ENCODE results near the gene RUFY1.
A peak's percentile ranks its signal among the peaks of the same experiment; 100 is the strongest.
"Not testable (repeated sequence)": the region's sequence is repeated elsewhere in the genome, so short reads cannot be mapped to it uniquely, and the experiment has no call there.

Gene RUFY1

DNA sequence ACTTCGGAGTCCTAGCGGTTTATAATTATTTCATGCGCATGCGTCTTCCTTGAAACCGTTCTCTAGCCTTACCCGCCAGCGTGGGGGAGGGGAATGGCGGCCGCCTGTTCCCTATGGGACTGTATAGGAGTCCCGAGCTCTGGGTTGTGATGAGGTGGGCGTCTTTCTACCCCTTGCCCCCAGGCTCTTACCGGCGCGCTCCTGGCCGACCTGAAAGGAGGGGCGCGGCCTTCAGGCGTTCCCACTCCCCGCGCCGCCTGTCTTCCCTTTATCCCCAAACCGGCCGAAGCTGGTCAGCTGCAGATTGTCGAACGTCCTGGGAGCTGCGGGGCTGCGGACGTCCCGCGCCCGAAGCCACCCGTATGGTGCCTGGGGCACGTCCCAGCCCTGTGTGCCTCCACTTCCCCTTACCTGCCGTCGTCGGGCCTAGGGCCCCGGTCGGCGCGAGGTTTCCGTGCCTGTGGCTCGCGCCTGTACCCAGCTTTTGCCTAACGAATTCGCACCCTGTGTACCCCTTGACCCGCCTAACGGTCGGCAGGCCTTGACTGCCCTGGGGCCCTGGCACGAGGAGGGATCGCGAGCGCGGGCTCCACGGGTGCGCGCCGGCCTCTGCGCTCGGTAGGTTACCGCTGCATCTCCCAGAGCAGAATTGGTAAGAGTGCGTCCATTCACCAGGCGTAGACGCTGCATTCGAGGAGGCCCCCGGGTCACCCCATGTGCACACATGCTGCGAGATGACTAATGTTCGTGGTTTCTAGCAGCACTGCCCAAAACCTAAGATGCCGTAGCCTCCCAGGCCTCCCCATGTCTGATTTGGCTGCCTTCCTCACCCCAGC is 73.8 kb downstream of the RUFY1 start:
- peak; percentile 59 for DNase-seq

- peak; percentile 78 for DNase-seq
Measured at GRCh38 chr5:179624841-179625271, 74.5 kb downstream of the RUFY1 start.

- not testable (repeated sequence) for DNase-seq
Measured at GRCh38 chr5:179633501-179634369, 83.4 kb downstream of the RUFY1 start.

GRCh38 chr5:179634370-179635172 is 84.2 kb downstream of the RUFY1 start:
- DNase-seq = not testable (repeated sequence)

DNA sequence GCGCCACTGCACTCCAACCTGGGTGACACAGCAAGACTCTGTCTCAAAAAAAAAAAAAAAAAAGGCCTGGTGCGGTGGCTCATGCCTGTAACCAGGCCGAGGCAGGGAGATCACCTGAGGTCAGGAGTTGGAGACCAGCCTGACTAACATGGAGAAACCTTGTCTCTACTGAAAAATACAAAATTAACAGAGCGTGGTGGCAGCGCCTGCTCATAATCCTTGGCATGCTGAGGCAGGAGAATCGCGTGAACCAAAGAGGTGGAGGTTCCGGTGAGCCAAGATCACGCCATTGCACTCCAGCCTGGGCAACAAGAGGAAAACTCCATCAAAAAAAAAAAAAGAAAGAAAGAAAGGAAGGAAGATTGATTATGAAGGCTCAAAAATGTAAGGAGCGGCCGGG is 88.9 kb downstream of the RUFY1 start:
- DNase-seq = not testable (repeated sequence)

DNA sequence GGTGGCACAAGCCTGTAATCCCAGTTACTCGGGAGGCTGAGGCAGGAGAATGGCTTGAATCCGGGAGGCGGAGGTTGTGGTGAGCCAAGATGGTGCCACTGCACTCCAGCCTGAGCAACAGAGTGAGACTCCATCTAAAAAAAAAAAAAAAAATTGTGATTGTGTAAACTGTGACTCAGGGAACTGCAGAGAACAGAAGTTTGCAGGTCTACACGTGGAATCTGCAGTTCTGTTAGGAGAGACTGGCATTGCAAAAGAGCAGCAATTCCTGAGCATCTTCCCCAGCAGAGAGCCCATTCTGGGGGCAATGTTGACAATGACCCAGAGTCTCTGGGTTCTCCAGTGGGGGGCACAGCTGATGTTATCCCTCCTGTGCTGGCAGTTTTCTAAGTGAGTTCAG is 91.4 kb downstream of the RUFY1 start:
- DNase-seq = not testable (repeated sequence)

GRCh38 chr5:179642626-179643025 is 92.3 kb downstream of the RUFY1 start:
- not testable (repeated sequence) for DNase-seq

DNA sequence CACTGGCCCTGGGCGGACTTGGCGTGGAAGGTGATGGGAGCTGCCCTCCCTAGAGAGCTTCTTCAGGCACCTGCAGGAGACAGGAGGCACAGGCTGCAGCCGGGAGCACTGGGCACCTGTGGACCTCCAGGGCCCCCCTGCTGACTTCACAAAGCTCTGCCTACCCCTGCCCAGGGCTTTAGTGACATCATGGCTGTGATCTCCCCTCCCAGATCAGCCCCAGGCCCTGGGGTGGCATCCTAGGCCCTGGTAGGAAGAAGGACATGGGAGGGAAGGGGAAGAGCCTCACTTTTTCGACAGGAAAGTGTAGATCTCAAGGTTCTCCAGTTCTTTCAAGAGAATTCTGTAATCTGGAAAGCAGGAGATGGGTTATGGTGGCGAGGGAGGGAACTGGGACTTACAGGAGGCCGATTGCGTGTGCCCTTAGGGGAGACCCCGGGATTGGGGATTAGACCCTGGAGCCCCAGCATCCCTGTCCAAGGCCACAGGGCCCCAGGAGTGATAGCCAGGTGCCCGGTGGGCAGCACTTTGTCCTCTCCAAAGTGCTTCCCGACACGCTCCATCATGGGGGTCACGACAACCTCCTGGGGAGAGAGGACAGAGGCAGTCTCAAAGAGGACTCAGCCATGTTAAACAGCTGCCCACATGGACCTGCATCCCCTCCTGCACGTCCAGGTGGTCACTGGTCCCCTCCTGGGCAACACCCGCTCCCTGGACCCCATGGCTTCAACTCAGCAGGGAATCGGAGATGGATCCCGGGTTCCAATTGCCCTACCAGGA is 93.0 kb downstream of the RUFY1 start:
- not testable (repeated sequence) for DNase-seq

DNA sequence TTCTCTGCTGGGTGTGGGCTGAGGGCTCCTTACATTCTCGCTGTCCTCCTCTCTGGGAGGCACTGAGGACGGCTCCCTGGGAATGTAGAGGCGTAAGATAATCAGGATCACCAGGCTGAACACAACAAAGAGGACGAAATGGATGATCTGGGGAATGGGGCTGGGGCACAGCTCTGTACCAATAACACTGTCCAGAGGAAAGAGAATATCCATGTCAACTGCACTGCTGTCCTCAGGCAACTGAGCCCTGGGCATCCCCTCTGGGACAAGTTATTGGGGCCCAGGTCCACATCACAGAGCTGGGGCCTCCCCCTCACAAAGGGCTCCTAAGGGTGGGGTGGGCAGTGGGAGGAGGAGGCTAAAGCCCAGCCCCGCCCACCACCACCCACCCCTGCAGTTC is 94.4 kb downstream of the RUFY1 start:
- not testable (repeated sequence) for DNase-seq

DNA sequence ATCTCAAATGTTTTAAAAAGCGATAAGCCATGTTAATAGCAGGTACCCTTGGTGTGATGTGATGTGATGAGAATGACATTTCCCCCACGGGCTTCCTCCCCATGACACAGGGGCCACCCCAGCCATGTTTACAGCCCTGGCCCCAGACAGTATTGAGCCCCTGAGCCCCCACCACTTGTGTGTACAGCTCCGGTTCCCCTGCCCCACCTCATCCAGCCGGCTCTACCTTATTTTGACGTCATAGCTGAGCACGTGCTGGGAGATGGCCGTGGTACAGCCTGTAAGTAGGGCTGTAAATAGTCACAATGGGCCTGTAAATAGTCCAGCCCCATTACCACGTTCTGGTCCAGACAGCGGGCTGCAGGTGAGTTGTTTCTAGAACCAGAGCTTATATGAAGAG is 98.1 kb downstream of the RUFY1 start:
- DNase-seq = no peak

- DNase-seq = not testable (repeated sequence)
Measured at GRCh38 chr5:179649166-179649703, 98.9 kb downstream of the RUFY1 start.

DNA sequence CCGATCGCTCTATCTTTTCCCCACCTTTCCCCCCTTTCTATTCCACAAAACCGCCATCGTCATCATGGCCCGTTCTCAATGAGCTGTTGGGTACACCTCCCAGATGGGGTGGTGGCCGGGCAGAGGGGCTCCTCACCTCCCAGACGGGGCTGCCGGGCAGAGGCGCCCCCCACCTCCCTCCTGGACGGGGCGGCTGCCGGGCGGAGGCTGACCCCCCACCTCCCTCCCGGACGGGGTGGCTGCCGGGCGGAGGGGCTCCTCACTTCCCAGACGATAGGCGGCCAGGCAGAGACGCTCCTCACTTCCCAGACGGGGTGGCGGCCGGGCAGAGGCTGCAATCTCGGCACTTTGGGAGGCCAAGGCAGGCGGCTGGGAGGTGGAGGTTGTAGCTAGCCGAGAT is 99.9 kb downstream of the RUFY1 start:
- not testable (repeated sequence) for DNase-seq

DNA sequence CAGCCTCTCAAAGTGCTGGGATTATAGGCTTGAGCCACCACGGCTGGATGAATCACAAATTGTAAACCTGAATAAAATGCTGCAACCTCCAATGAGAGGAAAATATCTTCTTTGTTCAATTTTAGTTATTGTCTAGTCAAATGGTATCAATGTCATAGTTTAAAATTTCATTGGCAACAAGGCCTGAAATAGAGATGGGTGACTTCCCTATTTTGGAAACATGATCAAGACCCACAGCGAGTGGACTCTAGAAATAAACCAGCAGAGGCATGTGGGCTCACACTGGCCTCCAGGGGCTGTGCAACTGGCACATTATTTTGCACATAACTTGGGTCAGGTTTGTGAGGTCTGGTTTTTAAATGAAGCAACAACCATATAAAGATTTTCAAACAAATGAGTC is 102.8 kb downstream of the RUFY1 start:
- not testable (repeated sequence) for DNase-seq

- not testable (repeated sequence) for DNase-seq
Measured at GRCh38 chr5:179657302-179658178, 107.2 kb downstream of the RUFY1 start.

DNA sequence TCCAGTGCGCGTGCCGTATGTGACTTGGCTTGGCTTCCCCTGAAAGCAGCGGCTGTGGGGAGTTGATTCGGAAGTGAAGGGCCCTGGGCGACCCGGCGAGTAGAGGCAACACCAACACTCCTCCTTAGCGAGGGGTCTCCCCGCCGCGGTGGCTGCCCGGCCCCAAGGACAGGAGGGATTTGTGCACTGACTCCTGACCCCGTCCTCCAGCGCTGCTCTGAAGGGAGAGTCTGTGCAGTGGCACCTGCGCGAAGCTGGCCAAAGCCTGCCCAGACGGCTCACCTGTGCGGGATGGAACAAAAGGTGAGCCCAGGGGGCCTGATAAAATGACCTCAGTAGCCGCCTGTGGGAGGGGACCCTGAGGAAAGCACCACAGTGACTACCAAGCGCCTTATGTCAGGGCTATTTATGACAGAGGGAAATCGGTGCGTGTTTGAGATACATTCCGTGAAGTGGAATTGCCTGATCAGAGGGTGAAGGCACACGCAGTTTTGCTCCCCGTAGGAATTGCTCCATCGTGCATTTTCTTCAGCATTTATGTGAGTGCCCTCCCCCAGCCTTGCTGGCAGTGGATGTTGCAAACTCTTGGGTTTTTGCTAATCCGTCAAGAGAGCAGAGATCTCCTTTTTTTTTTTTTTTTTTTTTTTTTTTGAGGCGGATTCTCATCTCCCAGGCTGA is 108.0 kb downstream of the RUFY1 start:
- DNase-seq = peak; percentile 31
